Epithelial cell of proximal tubule (primary cell): ENCODE data around the gene OR5M3. TPM values are rescaled to one million over a fixed set of nuclear protein-coding genes. Genes with fewer than 3 reads are reported as not detected.

ENCODE experiments used
- DNase-seq: peaks from one replicate; pipeline ENCODE4 v3.0.0-alpha.2; 2011; ENCODE audit warnings: low read depth
- H3K4me3 ChIP-seq: 2 replicates; pipeline ENCODE4 v1.5.1; 2011; ENCODE audit warnings: low read depth, mild to moderate bottlenecking, low read length
- CTCF ChIP-seq: conservative IDR thresholded peaks from 2 replicates; pipeline ENCODE4 v1.5.1; 2012; ENCODE audit warnings: low read depth, mild to moderate bottlenecking, low read length
- total RNA-seq: library from RNA; depleted of rRNA; stranded (reverse); fragments of >200 nt; gene quantifications from 2 replicates; pipeline ENCODE4 v1.2.3, GENCODE V29; 2015

OR5M3 gene
- total RNA-seq = not detected in 2 replicates

GRCh38 chr11:56473252-56473651 is at the start of gene OR5M3:
Gene OR5M3, minus strand, starts transcription at chr11:56473352. Its CDS starts 2,855 bp downstream, at chr11:56470497.
- H3K4me3 ChIP-seq = no peak within 1 kb of the TSS
- no peak for DNase-seq
- no peak for TF ChIP-seq CTCF

- DNase-seq = no peak
- peak; percentile 32 for TF ChIP-seq CTCF
- H3K4me3 ChIP-seq = no peak overlapping the region
These were observed 48.9 kb upstream of the OR5M3 start for GRCh38 chr11:56522008-56522407.

DNA sequence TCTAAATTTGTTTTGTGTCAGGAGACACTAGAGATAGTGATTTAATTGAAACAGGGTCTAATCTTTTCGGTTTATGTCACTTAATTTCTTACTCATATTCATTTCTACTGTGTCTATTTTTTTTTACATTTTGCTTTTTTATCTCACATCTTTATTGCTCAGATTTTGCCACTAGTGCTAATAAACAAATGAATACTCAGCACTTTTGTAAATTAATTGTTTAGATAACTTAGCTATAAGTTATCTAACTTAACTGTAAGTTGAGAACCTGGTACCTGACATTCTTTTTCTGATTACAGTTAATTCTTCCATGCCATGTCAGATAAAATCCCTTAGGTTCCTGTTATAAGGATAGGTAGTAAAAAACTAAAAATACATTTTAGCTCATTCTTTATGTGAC is 40.1 kb upstream of the OR5M3 start:
- no peak for TF ChIP-seq CTCF
- DNase-seq = no peak

DNA sequence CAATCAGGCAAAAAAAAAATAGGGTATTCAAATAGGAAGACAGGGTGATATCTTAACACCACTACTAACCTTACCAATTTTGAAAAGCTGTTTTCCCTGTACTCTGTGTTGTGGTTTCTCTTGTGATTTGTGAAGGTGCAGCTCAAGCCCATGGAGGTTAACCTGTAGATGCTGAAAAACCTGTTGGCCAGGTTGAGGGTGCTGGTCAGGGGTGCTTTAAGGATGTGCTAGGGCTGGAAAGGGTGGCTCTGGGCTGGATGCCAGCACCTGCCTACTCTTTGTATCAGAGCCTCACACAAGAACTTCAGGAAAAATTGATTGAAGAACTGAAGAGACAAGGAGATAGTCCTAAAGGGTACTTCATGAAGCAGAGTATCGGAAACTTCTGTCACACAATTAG is 36.3 kb upstream of the OR5M3 start:
- TF ChIP-seq CTCF = no peak
- H3K4me3 ChIP-seq = no peak overlapping the region
- no peak for DNase-seq

More for the DNA sequence above, 40.1 kb upstream of the OR5M3 start:
- H3K4me3 ChIP-seq = no peak overlapping the region

DNA sequence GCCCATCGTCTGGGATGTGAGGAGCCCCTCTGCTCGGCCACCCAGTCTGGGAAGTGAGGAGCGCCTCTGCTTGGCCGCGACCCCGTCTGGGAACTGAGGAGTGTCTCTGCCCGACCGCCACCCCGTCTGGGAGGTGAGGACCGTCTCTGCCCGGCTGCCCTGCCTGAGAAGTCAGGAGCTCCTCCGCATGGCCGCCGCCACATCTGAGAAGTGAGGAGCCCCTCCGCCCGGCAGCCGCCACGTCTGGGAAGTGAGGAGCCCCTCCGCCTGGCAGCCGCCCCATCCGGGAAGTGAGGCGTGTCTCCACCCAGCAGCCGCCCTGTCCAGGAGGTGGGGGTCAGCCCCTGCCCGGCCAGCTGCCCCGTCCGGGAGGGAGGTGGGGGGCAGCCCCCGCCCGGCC is 23.9 kb upstream of the OR5M3 start:
- no peak for TF ChIP-seq CTCF
- H3K4me3 ChIP-seq = no peak overlapping the region
- DNase-seq = no peak

DNA sequence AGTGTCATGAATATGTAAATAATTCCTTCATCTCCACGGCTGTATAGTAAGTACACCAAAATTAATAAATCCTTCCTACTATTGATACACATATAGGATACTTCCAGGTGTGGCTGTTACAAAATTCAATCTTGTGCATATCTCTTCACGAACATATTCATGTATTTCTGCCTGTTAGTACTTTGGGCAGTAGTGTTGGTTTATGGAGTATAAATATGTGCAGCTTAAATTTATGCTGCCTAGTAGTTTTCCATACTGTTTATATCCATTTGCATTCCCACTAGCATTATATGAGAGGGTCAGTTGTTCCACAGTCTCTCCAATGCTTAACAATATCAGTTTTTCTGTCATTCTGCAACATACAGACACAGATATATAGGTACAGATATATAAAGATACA is 22.0 kb upstream of the OR5M3 start:
- H3K4me3 ChIP-seq = no peak overlapping the region
- no peak for DNase-seq
- TF ChIP-seq CTCF = no peak

GRCh38 chr11:56491270-56491669 is 18.1 kb upstream of the OR5M3 start, which contains the start of gene OR5M8:
Gene OR5M8, minus strand, starts transcription at chr11:56491370. Its CDS starts 0 bp downstream, at chr11:56491370.
- TF ChIP-seq CTCF = no peak
- DNase-seq = no peak
- no peak within 1 kb of the TSS for H3K4me3 ChIP-seq
